Measurements from ENCODE around the gene PAPOLA.
"Not testable (repeated sequence)": the region's sequence is repeated elsewhere in the genome, so short reads cannot be mapped to it uniquely, and the experiment has no call there.

PAPOLA gene

GRCh38 chr14:96501740-96502620 lies at the start of gene PAPOLA:
Gene PAPOLA (plus strand): TSS chr14:96502382. CDS start chr14:96502593, 211 bp downstream.
- peak; percentile 91 for DNase-seq (ENCODE audit: low read depth)

- DNase-seq (ENCODE audit: low read depth) = no peak
These were observed 49.5 kb upstream of the PAPOLA start for GRCh38 chr14:96452684-96453083.

- no peak for DNase-seq (ENCODE audit: low read depth)
These were observed 46.6 kb upstream of the PAPOLA start for GRCh38 chr14:96455588-96455987.

- DNase-seq (ENCODE audit: low read depth) = no peak
These were observed 42.3 kb upstream of the PAPOLA start for GRCh38 chr14:96459851-96460250.

GRCh38 chr14:96461950-96462798 lies 40.0 kb upstream of the PAPOLA start:
- DNase-seq (ENCODE audit: low read depth) = no peak

GRCh38 chr14:96464136-96464535 lies 38.0 kb upstream of the PAPOLA start:
- DNase-seq (ENCODE audit: low read depth) = no peak

GRCh38 chr14:96466918-96467317 lies 35.3 kb upstream of the PAPOLA start:
- DNase-seq (ENCODE audit: low read depth) = no peak

- DNase-seq (ENCODE audit: low read depth) = no peak
These were observed 31.9 kb upstream of the PAPOLA start for GRCh38 chr14:96470331-96470730.

GRCh38 chr14:96470967-96471366 lies 31.2 kb upstream of the PAPOLA start:
- DNase-seq (ENCODE audit: low read depth) = not testable (repeated sequence)

- no peak for DNase-seq (ENCODE audit: low read depth)
These were observed 24.1 kb upstream of the PAPOLA start for GRCh38 chr14:96478119-96478518.

GRCh38 chr14:96479435-96480146 lies 22.6 kb upstream of the PAPOLA start:
- no peak for DNase-seq (ENCODE audit: low read depth)

GRCh38 chr14:96481731-96482314 lies 20.4 kb upstream of the PAPOLA start:
- DNase-seq (ENCODE audit: low read depth) = no peak

- no peak for DNase-seq (ENCODE audit: low read depth)
These were observed 19.2 kb upstream of the PAPOLA start for GRCh38 chr14:96482986-96483385.

- no peak for DNase-seq (ENCODE audit: low read depth)
These were observed 17.8 kb upstream of the PAPOLA start for GRCh38 chr14:96484399-96484798.

GRCh38 chr14:96486705-96487104 lies 15.5 kb upstream of the PAPOLA start:
- no peak for DNase-seq (ENCODE audit: low read depth)

- no peak for DNase-seq (ENCODE audit: low read depth)
These were observed 12.9 kb upstream of the PAPOLA start for GRCh38 chr14:96489327-96489726.

GRCh38 chr14:96493178-96493577 lies 9.0 kb upstream of the PAPOLA start:
- DNase-seq (ENCODE audit: low read depth) = no peak

GRCh38 chr14:96494331-96494730 lies 7.9 kb upstream of the PAPOLA start:
- no peak for DNase-seq (ENCODE audit: low read depth)

GRCh38 chr14:96497087-96497486 lies 5.1 kb upstream of the PAPOLA start:
- DNase-seq (ENCODE audit: low read depth) = no peak

GRCh38 chr14:96497586-96497985 lies 4.6 kb upstream of the PAPOLA start:
- DNase-seq (ENCODE audit: low read depth) = no peak

GRCh38 chr14:96501217-96501739 lies 904 bp upstream of the PAPOLA start:
- DNase-seq (ENCODE audit: low read depth) = no peak
